Ovary (tissue), 3 donors: ENCODE data around the gene ADAMTS2.

Source experiments
- CTCF ChIP-seq, 3 donors: fragments of 450-650 bp in 2 of 3; fragments of 200-600 bp in 1 of 3; IDR thresholded peaks; one replicate each; pipeline versions ENCODE4 v1.5.1 to v1.8.0; 2016 to 2022; ENCODE audit warnings: antibody characterized with exemption in 3 of 3, mild to moderate bottlenecking in 1 of 3
- POLR2A ChIP-seq: fragments of 450-650 bp; IDR thresholded peaks from one replicate; pipeline ENCODE4 v1.6.1; 2017; ENCODE audit warnings: antibody characterized with exemption, mild to moderate bottlenecking, moderate library complexity
- donor health status: DM: no; HTN: no; CAD: no.

GRCh38 chr5:179146277-179146676, 199.0 kb downstream of the ADAMTS2 start:
- no peak for TF ChIP-seq POLR2A
- TF ChIP-seq CTCF (IDR thresholded peaks at IDR 0.05) = no peak
